Esophagus squamous epithelium (tissue), 4 donors: ENCODE data around the gene MMS19.

Source experiments
- POLR2A ChIP-seq, 4 donors: fragments of 450-650 bp; IDR thresholded peaks; one replicate each; pipeline ENCODE4 v1.6.1; 2017; ENCODE audit warnings: antibody characterized with exemption in 4 of 4, mild to moderate bottlenecking in 4 of 4, moderate library complexity in 3 of 4
- TF ChIP-seq, protein P1 (sequence below), 6 experiments: fragments of 450-650 bp in 4 of 6; fragments of 200-600 bp in 2 of 6; sonication (generic) in 2 of 6; IDR thresholded peaks; one replicate each; pipeline ENCODE4 v1.5.1; 2016 to 2019; ENCODE audit warnings: antibody characterized with exemption in 6 of 6, mild to moderate bottlenecking in 4 of 6, moderate library complexity in 4 of 6

DNA sequence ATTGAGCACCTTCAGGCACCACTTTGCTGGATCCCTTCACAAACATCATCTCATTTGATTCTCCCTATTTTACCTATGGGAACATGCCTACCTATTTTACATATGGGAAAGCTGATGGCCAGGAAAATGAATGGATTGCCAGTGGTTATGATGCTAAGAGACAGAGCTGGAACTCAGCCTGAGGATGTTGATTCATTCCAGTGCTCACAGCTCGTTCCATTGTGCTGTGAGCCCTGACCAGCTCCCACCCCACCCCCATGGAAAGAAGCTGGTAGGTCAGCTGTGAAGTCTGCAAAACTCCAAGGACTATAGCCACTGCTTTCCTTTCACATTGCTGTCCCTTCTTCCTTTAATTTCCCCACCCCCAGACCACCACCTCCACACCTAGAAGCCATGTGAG, 10.1 kb upstream of the MMS19 start:
- TF ChIP-seq, protein P1, sequence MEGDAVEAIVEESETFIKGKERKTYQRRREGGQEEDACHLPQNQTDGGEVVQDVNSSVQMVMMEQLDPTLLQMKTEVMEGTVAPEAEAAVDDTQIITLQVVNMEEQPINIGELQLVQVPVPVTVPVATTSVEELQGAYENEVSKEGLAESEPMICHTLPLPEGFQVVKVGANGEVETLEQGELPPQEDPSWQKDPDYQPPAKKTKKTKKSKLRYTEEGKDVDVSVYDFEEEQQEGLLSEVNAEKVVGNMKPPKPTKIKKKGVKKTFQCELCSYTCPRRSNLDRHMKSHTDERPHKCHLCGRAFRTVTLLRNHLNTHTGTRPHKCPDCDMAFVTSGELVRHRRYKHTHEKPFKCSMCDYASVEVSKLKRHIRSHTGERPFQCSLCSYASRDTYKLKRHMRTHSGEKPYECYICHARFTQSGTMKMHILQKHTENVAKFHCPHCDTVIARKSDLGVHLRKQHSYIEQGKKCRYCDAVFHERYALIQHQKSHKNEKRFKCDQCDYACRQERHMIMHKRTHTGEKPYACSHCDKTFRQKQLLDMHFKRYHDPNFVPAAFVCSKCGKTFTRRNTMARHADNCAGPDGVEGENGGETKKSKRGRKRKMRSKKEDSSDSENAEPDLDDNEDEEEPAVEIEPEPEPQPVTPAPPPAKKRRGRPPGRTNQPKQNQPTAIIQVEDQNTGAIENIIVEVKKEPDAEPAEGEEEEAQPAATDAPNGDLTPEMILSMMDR (IDR thresholded peaks at IDR 0.05) = no peak
- TF ChIP-seq POLR2A (IDR thresholded peaks at IDR 0.05) = no peak
